Middle frontal gyrus (tissue), 1 donor: Measurements from ENCODE around the gene PPM1B.
A peak's percentile ranks its signal among the peaks of the same experiment; 100 is the strongest.
"Not testable (repeated sequence)": the region's sequence is repeated elsewhere in the genome, so short reads cannot be mapped to it uniquely, and the experiment has no call there.

Experiments used
- DNase-seq: peaks from one replicate; pipeline ENCODE4 v3.0.0-alpha.2; 2015; ENCODE audit warnings: low spot score; ENCODE audit errors: extremely low spot score

The PPM1B gene

GRCh38 chr2:44247924-44248323 is 79.2 kb downstream of the PPM1B start:
- DNase-seq = no peak

- DNase-seq = not testable (repeated sequence)
These were observed 80.6 kb downstream of the PPM1B start for GRCh38 chr2:44249269-44249668.

GRCh38 chr2:44250376-44250775 is 81.7 kb downstream of the PPM1B start:
- no peak for DNase-seq

DNA sequence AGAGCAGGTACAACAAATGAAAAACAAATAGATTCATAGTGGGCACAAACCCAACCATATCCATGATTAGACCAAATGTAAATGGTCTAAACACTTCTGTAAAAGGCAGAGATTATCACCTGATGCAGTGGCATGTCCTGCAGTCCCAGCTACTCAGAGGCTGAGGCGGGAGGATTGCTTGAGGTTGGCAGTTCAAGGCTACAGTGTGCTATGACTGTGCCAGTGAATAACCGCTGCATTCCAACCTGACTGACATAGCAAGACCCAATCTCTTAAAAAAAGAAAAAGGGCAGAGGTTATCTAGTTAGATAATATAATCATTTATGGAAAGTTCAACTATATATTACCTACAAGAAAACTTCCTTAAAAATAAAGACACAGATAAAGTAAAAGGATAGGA is 85.3 kb downstream of the PPM1B start:
- no peak for DNase-seq

GRCh38 chr2:44255704-44256103 is 87.0 kb downstream of the PPM1B start:
- DNase-seq = not testable (repeated sequence)

- not testable (repeated sequence) for DNase-seq
These were observed 89.1 kb downstream of the PPM1B start for GRCh38 chr2:44257802-44258201.

- no peak for DNase-seq
These were observed 98.7 kb downstream of the PPM1B start for GRCh38 chr2:44267269-44267795.

GRCh38 chr2:44267796-44268648 is 99.3 kb downstream of the PPM1B start:
- peak; percentile 16 for DNase-seq

DNA sequence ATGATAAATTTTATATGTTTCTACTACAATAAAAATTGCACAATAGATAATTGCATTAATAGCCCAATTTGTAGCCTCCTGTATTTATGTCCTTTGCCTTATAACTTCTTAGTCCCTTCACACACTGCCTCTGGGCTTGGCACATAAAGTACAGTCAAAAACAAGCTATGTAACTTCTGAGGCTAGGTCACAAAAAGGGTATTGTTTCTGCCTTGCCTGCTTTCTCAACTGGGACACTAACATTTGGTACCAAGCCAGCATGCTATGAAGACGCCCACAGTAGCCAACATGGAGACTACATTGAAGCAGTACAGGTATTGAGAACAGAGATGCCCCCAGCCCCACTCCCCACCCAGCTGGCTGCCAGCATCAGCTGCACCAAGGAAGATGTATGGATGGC is 101.2 kb downstream of the PPM1B start:
- DNase-seq = no peak

DNA sequence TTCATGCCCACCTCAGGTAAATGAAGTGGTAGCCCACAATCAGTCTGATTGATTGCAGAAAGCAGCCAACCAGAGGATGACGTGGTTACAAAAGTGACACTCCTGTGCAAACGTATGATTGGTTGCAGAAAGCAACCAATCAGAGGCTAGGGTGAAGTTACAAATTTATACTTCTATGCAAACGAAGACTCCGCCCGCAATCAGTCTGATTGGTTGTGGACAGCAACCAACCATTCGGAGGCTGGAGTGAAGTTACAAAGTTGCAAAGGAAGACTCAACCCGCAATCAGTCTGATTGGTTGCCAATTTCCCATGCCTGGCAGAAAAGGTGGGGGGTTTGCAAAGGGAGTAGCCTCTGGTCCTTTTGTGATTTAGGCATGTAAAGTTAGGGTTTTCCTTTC is 102.6 kb downstream of the PPM1B start:
- no peak for DNase-seq

DNA sequence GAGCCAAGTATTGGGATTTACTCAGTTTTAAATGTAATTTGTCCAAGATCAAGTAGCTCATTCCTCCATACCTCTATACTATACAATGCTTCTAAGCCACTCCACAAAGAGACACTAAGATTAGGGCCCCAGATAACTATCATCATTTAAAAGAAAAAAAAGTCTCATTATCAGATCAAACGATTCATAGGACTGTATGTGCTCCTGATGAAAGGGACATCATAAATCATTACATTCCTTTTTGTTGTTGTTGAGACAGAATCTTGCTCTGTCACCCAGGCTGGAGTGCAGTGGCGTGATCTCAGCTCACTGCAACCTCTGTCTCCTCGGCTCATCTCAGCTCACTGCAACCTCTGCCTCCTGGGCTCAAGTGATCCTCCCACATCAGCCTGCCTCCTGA is 104.4 kb downstream of the PPM1B start:
- no peak for DNase-seq

GRCh38 chr2:44273596-44273995 is 104.9 kb downstream of the PPM1B start:
- DNase-seq = no peak

- DNase-seq = no peak
These were observed 107.2 kb downstream of the PPM1B start for GRCh38 chr2:44275927-44276303.

DNA sequence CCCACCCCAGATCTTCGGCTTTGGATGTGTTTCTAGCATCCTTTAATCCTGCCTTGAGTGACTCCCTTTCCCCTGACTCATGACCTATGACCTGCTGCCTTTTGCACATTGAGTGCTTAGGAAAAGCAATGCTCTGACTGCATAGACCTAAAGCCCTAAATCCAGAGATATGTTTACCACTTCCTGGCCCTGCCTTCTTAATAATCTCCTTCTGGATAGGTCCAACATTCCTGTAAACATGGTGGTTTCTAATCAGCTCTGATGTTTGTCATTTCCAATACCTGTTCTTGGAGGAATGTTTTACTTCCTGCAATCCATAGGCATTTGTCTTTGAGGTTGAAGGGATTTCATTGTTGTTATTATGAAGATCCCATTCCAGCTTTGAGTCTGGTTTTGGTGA is 108.9 kb downstream of the PPM1B start:
- DNase-seq = no peak

DNA sequence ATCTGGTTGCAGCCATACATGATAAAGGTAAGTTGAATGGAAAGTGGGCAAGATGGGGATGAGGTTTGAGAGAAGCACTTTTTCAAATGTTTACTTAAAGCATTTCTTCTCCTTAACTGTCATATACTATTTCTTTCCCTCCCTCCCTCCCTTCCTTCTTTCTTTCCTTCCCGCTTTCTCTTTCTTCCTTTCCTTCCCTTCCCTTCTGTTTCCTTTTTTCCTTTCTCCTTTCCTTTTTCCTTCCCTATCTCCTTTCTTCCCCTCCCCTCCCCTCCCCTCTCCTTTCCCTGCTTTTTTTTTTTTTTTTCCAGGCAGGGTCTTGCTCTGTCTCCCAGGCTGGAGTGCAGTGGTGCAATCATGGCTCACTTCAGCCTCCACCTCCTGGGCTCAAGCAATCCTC is 112.2 kb downstream of the PPM1B start:
- DNase-seq = no peak
